H1 (cell line): ENCODE measurements around the gene PRAF2. TPM values are rescaled to one million over a fixed set of nuclear protein-coding genes. Genes with fewer than 3 reads are reported as not detected.

Experiments used
- CTCF ChIA-PET: fragments of 300-600 bp; sonication (Branson Sonifier 250); formaldehyde crosslinking; loops from one replicate; lab custom pipeline; 2021; ENCODE audit not compliant: partially characterized antibody; lab: Charles Lee
- POLR2A ChIA-PET: fragments of 300-600 bp; sonication (Branson Sonifier 250); formaldehyde crosslinking; loops from one replicate; lab custom pipeline; 2021; ENCODE audit warnings: inconsistent platforms; ENCODE audit not compliant: partially characterized antibody; lab: Charles Lee
- DNase-seq, 2 experiments: peaks; one replicate each; pipeline versions ENCODE4 v3.0.0 to v3.0.0-alpha.2; 2010 to 2022; ENCODE audit warnings: low spot score in 2 of 2, low read depth in 1 of 2, mixed read lengths in 1 of 2
- FAIRE-seq: peaks from 2 replicates; lab custom pipeline; 2011; peaks lifted over from hg19 to GRCh38; lab: Jason Lieb, UNC
- H2AFZ ChIP-seq: 2 replicates; pipeline ENCODE4 v1.8.1; 2012; ENCODE audit warnings: low read length, inconsistent platforms
- H2AK5ac ChIP-seq: 2 replicates; pipeline ENCODE4 v1.6.1; 2013; ENCODE audit warnings: low read depth, low read length
- H2BK120ac ChIP-seq: replicated peaks from 2 replicates; pipeline ENCODE3; 2013; ENCODE audit warnings: low read depth, low read length, inconsistent platforms
- H2BK12ac ChIP-seq: 2 replicates; pipeline ENCODE4 v1.6.1; 2013; ENCODE audit warnings: low read depth, low read length
- H2BK15ac ChIP-seq: 2 replicates; pipeline ENCODE4 v1.6.1; 2013; ENCODE audit warnings: low read length
- H2BK20ac ChIP-seq: 2 replicates; pipeline ENCODE4 v1.6.1; 2013; ENCODE audit warnings: low read length
- H2BK5ac ChIP-seq: 2 replicates; pipeline ENCODE4 v1.6.1; 2013; ENCODE audit warnings: low read depth, low read length
- H3K14ac ChIP-seq: 2 replicates; pipeline ENCODE4 v1.6.1; 2013; ENCODE audit warnings: inconsistent platforms; ENCODE audit not compliant: insufficient read length
- H3K18ac ChIP-seq: 2 replicates; pipeline ENCODE4 v1.6.1; 2013; ENCODE audit warnings: low read length; ENCODE audit errors: extremely low read depth
- H3K23ac ChIP-seq: 2 replicates; pipeline ENCODE4 v1.6.1; 2013; ENCODE audit warnings: inconsistent platforms; ENCODE audit not compliant: insufficient read length
- H3K23me2 ChIP-seq: 2 replicates; pipeline ENCODE4 v1.6.1; 2013; ENCODE audit warnings: low read depth, low read length
- H3K27ac ChIP-seq: 2 replicates; pipeline ENCODE4 v1.6.1; 2011; ENCODE audit warnings: low read depth, low read length, inconsistent platforms
- H3K27me3 ChIP-seq, 4 experiments: replicated peaks in 1 of 4; 1 replicate in 1 of 4; 2 replicates in 3 of 4; pipeline versions ENCODE4 v1.6.1 to v1.8.1; 2011 to 2013; ENCODE audit warnings: low read length in 3 of 4, mild to moderate bottlenecking in 3 of 4, inconsistent platforms in 2 of 4, mixed read lengths in 2 of 4, moderate library complexity in 1 of 4; ENCODE audit not compliant: control insufficient read depth in 3 of 4, insufficient read depth in 3 of 4; ENCODE audit errors: extremely low read depth in 1 of 4
- H3K36me3 ChIP-seq, 4 experiments: 2 replicates each; pipeline versions ENCODE4 v1.6.1 to v1.8.1; 2011 to 2013; ENCODE audit warnings: mild to moderate bottlenecking in 4 of 4, low read length in 3 of 4, moderate library complexity in 2 of 4, control low read depth in 1 of 4, inconsistent platforms in 1 of 4; ENCODE audit not compliant: insufficient read depth in 4 of 4, control insufficient read depth in 2 of 4
- H3K4ac ChIP-seq: replicated peaks from 2 replicates; pipeline ENCODE3; 2013; ENCODE audit warnings: low read length, low read depth, mixed read lengths, inconsistent platforms; ENCODE audit not compliant: insufficient read length
- H3K4me1 ChIP-seq, 4 experiments: replicated peaks in 1 of 4; 1 replicate in 1 of 4; 2 replicates in 3 of 4; pipeline versions ENCODE4 v1.6.1 to v1.8.1; 2011 to 2013; ENCODE audit warnings: low read length in 3 of 4, inconsistent platforms in 2 of 4, mixed read lengths in 1 of 4; ENCODE audit not compliant: insufficient read depth in 4 of 4, control insufficient read depth in 3 of 4
- H3K4me2 ChIP-seq, 2 experiments: 2 replicates each; pipeline versions ENCODE4 v1.6.1 to v1.8.1; 2011 to 2013; ENCODE audit warnings: low read depth in 2 of 2, low read length in 2 of 2, control low read depth in 1 of 2, inconsistent platforms in 1 of 2, mild to moderate bottlenecking in 1 of 2; ENCODE audit not compliant: insufficient read depth in 1 of 2
- H3K4me3 ChIP-seq, 4 experiments: fragments of 200-600, 300-600 bp in 1 of 4; sonication (generic), shearing (Covaris generic), sonication (Bioruptor Twin) in 1 of 4; 2 replicates each; pipeline versions ENCODE4 v1.5.1 to v1.8.1; 2011 to 2016; ENCODE audit warnings: low read length in 4 of 4, low read depth in 3 of 4, control low read depth in 2 of 4, inconsistent platforms in 2 of 4, mild to moderate bottlenecking in 2 of 4, mixed read lengths in 1 of 4, moderate library complexity in 1 of 4; ENCODE audit not compliant: insufficient read depth in 2 of 4; ENCODE audit errors: extremely low read depth in 1 of 4
- H3K56ac ChIP-seq: replicated peaks from 2 replicates; pipeline ENCODE3; 2013; ENCODE audit warnings: low read depth, mild to moderate bottlenecking, mixed read lengths, low read length, inconsistent platforms; ENCODE audit not compliant: insufficient read length
- H3K79me1 ChIP-seq: 2 replicates; pipeline ENCODE4 v1.6.1; 2013; ENCODE audit warnings: low read depth, low read length, control low read depth
- H3K79me2 ChIP-seq, 2 experiments: 2 replicates each; pipeline versions ENCODE4 v1.6.1 to v1.8.1; 2012 to 2013; ENCODE audit warnings: low read length in 2 of 2, mild to moderate bottlenecking in 2 of 2, inconsistent platforms in 1 of 2; ENCODE audit not compliant: insufficient read depth in 2 of 2, control insufficient read depth in 1 of 2
- H3K9ac ChIP-seq, 4 experiments: replicated peaks in 1 of 4; 1 replicate in 1 of 4; 2 replicates in 3 of 4; pipeline versions ENCODE4 v1.6.1 to v1.8.1; 2011 to 2013; ENCODE audit warnings: low read depth in 3 of 4, low read length in 3 of 4, control low read depth in 2 of 4, mild to moderate bottlenecking in 2 of 4, moderate library complexity in 2 of 4, inconsistent platforms in 1 of 4; ENCODE audit errors: extremely low read depth in 1 of 4
- H3K9me3 ChIP-seq, 2 experiments: 2 replicates each; pipeline versions ENCODE4 v1.6.1 to v1.8.1; 2012 to 2013; ENCODE audit warnings: mild to moderate bottlenecking in 2 of 2, moderate library complexity in 2 of 2, control low read depth in 1 of 2, inconsistent platforms in 1 of 2, low read depth in 1 of 2, low read length in 1 of 2, mixed read lengths in 1 of 2; ENCODE audit not compliant: insufficient read depth in 2 of 2
- H4K20me1 ChIP-seq, 2 experiments: replicated peaks in 1 of 2; 2 replicates each; pipeline versions ENCODE3 to v1.8.1; 2011 to 2013; ENCODE audit warnings: inconsistent platforms in 2 of 2, low read length in 2 of 2, mild to moderate bottlenecking in 1 of 2; ENCODE audit not compliant: insufficient read depth in 2 of 2, control insufficient read depth in 1 of 2
- H4K5ac ChIP-seq: 2 replicates; pipeline ENCODE4 v1.6.1; 2013; ENCODE audit warnings: low read length, low read depth, mixed read lengths, inconsistent platforms; ENCODE audit not compliant: insufficient read length
- H4K8ac ChIP-seq: 2 replicates; pipeline ENCODE4 v1.8.0; 2013; ENCODE audit warnings: mild to moderate bottlenecking, moderate library complexity, low read length, inconsistent platforms; ENCODE audit not compliant: insufficient read depth; ENCODE audit errors: extremely low read depth
- H4K91ac ChIP-seq: replicated peaks from 2 replicates; pipeline ENCODE3; 2013; ENCODE audit warnings: low read length, mixed read lengths, inconsistent platforms; ENCODE audit not compliant: insufficient read length
- ASH2L ChIP-seq: fragments of 200-600, 300-600 bp; sonication (generic); IDR thresholded peaks from one replicate; pipeline ENCODE4 v1.7.1; 2017; ENCODE audit warnings: low read length
- CBX8 ChIP-seq: fragments of 300-800, 300-1000 bp; sonication (generic); IDR thresholded peaks from 2 replicates; pipeline ENCODE4 v1.7.1; 2016; ENCODE audit warnings: low read depth, low read length, borderline replicate concordance
- CEBPB ChIP-seq: IDR thresholded peaks from 2 replicates; pipeline ENCODE4 v1.6.1; 2012; ENCODE audit warnings: low read depth, low read length
- KDM1A ChIP-seq: fragments of 200-600, 300-600 bp; sonication (generic); IDR thresholded peaks from 2 replicates; pipeline ENCODE4 v1.7.1; 2016; ENCODE audit warnings: mild to moderate bottlenecking, low read length, borderline replicate concordance
- KDM4A ChIP-seq: IDR thresholded peaks from one replicate; pipeline ENCODE4 v1.7.1; 2012; ENCODE audit warnings: low read depth, mild to moderate bottlenecking, moderate library complexity, low read length, inconsistent platforms; ENCODE audit not compliant: severe bottlenecking
- PHF8 ChIP-seq: fragments of 200-600 bp; sonication (generic); conservative IDR thresholded peaks from 2 replicates; pipeline ENCODE4 v1.7.1; 2012; ENCODE audit warnings: low read depth, mild to moderate bottlenecking, inconsistent platforms, low read length, moderate library complexity
- POU5F1 ChIP-seq: IDR thresholded peaks from 2 replicates; pipeline ENCODE4 v1.6.1; 2011; ENCODE audit warnings: low read depth, mild to moderate bottlenecking, low read length, moderate library complexity
- RAD21 ChIP-seq, 2 experiments: IDR thresholded peaks in 1 of 2; conservative IDR thresholded peaks in 1 of 2; 2 replicates each; pipeline ENCODE4 v1.6.1; 2011; ENCODE audit warnings: low read depth in 2 of 2, low read length in 2 of 2, improper control_type of control experiment in 1 of 2, inconsistent platforms in 1 of 2, mild to moderate bottlenecking in 1 of 2, moderate library complexity in 1 of 2
- RNF2 ChIP-seq: fragments of 200-900, 300-1000 bp; sonication (generic); IDR thresholded peaks from 2 replicates; pipeline ENCODE4 v1.7.1; 2016; ENCODE audit warnings: borderline replicate concordance, low read depth, mild to moderate bottlenecking, antibody characterized with exemption, low read length; ENCODE audit not compliant: poor library complexity, severe bottlenecking; ENCODE audit errors: missing control alignments
- ZNF274 ChIP-seq: IDR thresholded peaks from 2 replicates; pipeline ENCODE4 v1.7.0; 2012; ENCODE audit warnings: low read length, borderline replicate concordance; ENCODE audit errors: extremely low read depth
- WGBS, 2 experiments: shearing (Covaris generic) in 1 of 2; methylation state at CpG; one replicate each; pipeline versions ENCODE4 v1.1.6 to v1.1.7; 2013 to 2015; ENCODE audit warnings: low lambda C conversion rate in 2 of 2, mixed read lengths in 2 of 2, inconsistent platforms in 1 of 2, low coverage in 1 of 2, missing lambda C conversion rate in 1 of 2; ENCODE audit not compliant: insufficient replicate concordance in 2 of 2, insufficient coverage in 1 of 2, insufficient read length in 1 of 2; ENCODE audit errors: extremely low coverage in 1 of 2, missing lambda C conversion rate in 1 of 2; 5-methylcytosine and 5-hydroxymethylcytosine counted together
- polyA plus RNA-seq, 7 experiments: library from polyadenylated mRNA; depleted of rRNA in 3 of 7; stranded (reverse) in 5 of 7; unstranded in 2 of 7; fragments of >200 nt in 5 of 7; fragments of 200-250 nt in 2 of 7; gene quantifications; 1 replicate in 5 of 7; 2 replicates in 1 of 7; 4 replicates in 1 of 7; pipeline versions ENCODE4 v1.2.1 to v1.2.3, GENCODE V29; 2011 to 2013; ENCODE audit warnings: missing spikeins in 2 of 7, mixed read lengths in 2 of 7
- total RNA-seq: library from RNA; stranded (reverse); fragmentation: NEBNext Ultra II Directional; extraction: Animal tissue kit (Norgen Biotek cat#: 25700); gene quantifications from 2 replicates; pipeline ENCODE4 v1.2.1, GENCODE V29; 2021

Gene PRAF2
- total and polyA plus RNA-seq, 2 of the 8 experiments (the other 6 are each of a cell fraction or from before 2014, with no cell fraction given) = 11.3 to 15.4 TPM

DNA sequence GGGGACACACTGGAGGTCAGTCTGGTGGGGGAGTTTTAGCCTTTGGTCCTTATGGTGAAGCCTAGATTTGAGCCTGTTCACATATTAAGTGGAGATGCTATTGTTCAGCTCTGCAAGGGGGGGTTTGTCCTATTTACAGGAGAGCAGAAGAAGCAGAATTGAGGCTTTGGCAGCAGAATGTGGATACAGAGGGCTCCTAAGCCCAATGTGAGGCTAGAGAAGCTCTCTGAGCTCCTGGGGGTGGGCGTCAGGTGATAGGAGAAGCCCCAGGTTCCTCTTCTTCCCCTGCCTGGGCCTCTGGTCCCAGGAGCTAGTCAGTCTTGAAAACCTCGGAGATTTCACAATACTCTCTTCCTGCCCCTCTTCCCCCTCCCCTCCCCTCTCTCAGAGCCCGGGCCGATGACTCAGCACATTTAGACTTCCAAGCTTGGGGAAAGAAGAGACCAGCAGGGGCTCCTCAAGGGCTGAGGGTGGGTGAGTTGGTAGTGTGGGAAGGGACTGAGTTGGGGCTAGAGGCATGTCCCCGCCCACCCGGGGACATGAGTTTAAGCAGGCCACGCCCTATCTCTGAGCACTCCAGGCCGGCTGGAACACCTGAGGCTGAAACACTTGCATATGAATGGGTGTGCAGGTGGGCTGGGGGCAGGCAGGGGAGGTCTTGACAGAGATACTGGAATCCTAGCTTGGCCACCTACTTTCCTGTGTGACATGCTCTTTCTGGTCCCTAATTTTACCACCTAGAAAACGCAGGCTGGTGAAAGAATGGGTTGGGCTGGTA, 34.0 kb downstream of the PRAF2 start:
- no peak overlapping the region for H2BK15ac ChIP-seq
- DNase-seq (peak; percentile 68 to 94), FAIRE-seq (peak; percentile 99)
- peak overlapping the region; percentile 95 for H4K91ac ChIP-seq
- H3K23ac ChIP-seq = no peak overlapping the region
- CTCF ChIA-PET = interaction anchor here (0.8 to 2.0 kb wide), 7 partner anchors 19 to 102 kb away, joined by 3 to 6 read pairs (median 4); partner anchors contain the start of gene KCND1
- H3K18ac ChIP-seq = peak overlapping the region; percentile 83
- H3K9me3 ChIP-seq = no peaks in the 10 kb centered on the region
- H3K27me3 ChIP-seq = no peaks in the 10 kb centered on the region
- peaks cover 9 to 34% of the 10 kb centered on the region in 2 experiments; a peak in 3 of 4 replicates for H3K79me2 ChIP-seq
- peak overlapping the region; percentile 75; the same call in 1 of the 2 replicates for H2AK5ac ChIP-seq
- peak overlapping the region; percentile 98 for H2BK120ac ChIP-seq
- H2AFZ ChIP-seq = no peak overlapping the region
- H3K23me2 ChIP-seq = peaks cover 2% of the 10 kb centered on the region; the same call in 1 of the 2 replicates
- peak overlapping the region; percentile 87; the same call in 1 of the 2 replicates for H3K27ac ChIP-seq
- H4K8ac ChIP-seq = no peak overlapping the region
- H3K4me2 ChIP-seq = peak overlapping the region; percentile 67
- H2BK5ac ChIP-seq = peak overlapping the region; percentile 90
- WGBS, 2 experiments = 0% methylated on average over 1 of the region's 9 CpGs; no CpG with 5 or more reads in 1 of the 2 experiments
- H2BK12ac ChIP-seq = peak overlapping the region; percentile 84
- H2BK20ac ChIP-seq = 0 out of 2 replicates have a peak overlapping the region, but pooled peaks have one; percentile 32
- H3K79me1 ChIP-seq = no peaks in the 10 kb centered on the region
- peak overlapping the region; percentile 91 for H3K14ac ChIP-seq
- no peaks in the 10 kb centered on the region for H4K20me1 ChIP-seq
- POLR2A ChIA-PET = interaction anchor here (0.8 to 3.8 kb wide), 11 partner anchors 9 to 125 kb away, joined by 3 to 24 read pairs (median 6); partner anchors contain the start of genes GRIPAP1 and KCND1
- H3K36me3 ChIP-seq = peaks cover 9 to 40% (median 23%) of the 10 kb centered on the region in 4 experiments; a peak in 7 of 8 replicates
- H3K4me1 ChIP-seq = peaks cover 6 to 13% (median 7%) of the 10 kb centered on the region in 4 experiments
- H3K4ac ChIP-seq = peak overlapping the region; percentile 85
- H4K5ac ChIP-seq = peak overlapping the region; percentile 78
- H3K4me3 ChIP-seq = peak overlapping the region; percentile 24 to 95 (median 62); a peak in 6 of 8 replicates
- H3K9ac ChIP-seq = peak overlapping the region in 3 of 4 experiments; percentile 38 to 56 (median 38); a peak in 4 of 7 replicates
- H3K56ac ChIP-seq = peak overlapping the region; percentile 44
- TF ChIP-seq PHF8 = no peak
- no peak for TF ChIP-seq CBX8
- TF ChIP-seq KDM1A = no peak
- no peak for TF ChIP-seq RNF2
- no peak for TF ChIP-seq ZNF274
- peak; percentile 60; the same call in 1 of the 2 replicates for TF ChIP-seq POU5F1
- TF ChIP-seq KDM4A = no peak
- TF ChIP-seq RAD21 (IDR thresholded peaks at IDR 0.05 in 1 of 2, conservative IDR thresholded peaks at IDR 0.05 in 1 of 2; ENCODE audit: low read depth in 2 of 2, low read length in 2 of 2) = no peak; a peak in 1 of 4 replicates
- TF ChIP-seq ASH2L = peak; percentile 37
- peak; percentile 96 for TF ChIP-seq CEBPB
